Measurements from ENCODE around the gene RAB23. TPM values are rescaled to one million over a fixed set of nuclear protein-coding genes. Genes with fewer than 3 reads are reported as not detected.

The RAB23 gene
- total RNA-seq, 1 experiment from 2014 or later = 8.4 TPM

DNA sequence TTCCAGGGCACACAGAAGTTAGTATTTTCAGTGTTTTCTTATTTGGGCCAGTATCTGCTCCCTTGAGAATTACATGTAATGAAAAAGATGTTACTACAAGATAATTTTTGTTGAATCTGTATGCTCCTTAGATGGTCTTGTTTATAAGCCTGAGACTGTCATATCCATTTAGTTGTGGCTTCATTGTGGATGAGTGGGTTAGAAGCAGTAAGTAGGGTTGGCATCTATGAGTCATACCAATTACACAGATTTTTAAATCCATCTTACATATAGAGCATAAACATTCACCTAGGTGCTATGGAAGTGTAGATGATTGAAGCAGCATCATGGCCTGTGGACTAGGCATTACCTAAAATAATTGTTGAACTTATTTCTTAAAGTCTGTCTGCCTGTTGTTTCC is 63.4 kb downstream of the RAB23 start:
- Mint-ChIP-seq H3K4me3 (ENCODE audit: unreplicated experiment) (no peak overlapping the region), H3K4me1 (ENCODE audit: insufficient read depth, unreplicated experiment) (peaks cover 4% of the 10 kb centered on the region), H3K36me3 (ENCODE audit: insufficient read depth, unreplicated experiment) (peaks cover 56% of the 10 kb centered on the region), H3K27ac (ENCODE audit: low read depth, unreplicated experiment) (no peak overlapping the region), H3K9me3 (ENCODE audit: unreplicated experiment) (no peaks in the 10 kb centered on the region), H3K27me3 (ENCODE audit: insufficient read depth, unreplicated experiment) (no peaks in the 10 kb centered on the region)
- DNase-seq (ENCODE audit: unreplicated experiment) = peak; percentile 23
- ChIA-PET CTCF (interaction anchor here (0.7 to 1.2 kb wide), 2 partner anchors 95 to 156 kb away, joined by 3 read pairs; no protein-coding TSS in a partner anchor), POLR2A (interaction anchor here (1.5 kb wide), 1 partner anchor 12 kb away, joined by 5 read pairs; no protein-coding TSS in a partner anchor)
- intact Hi-C loops (cut with micrococcal nuclease) = no loop called here
- no TSS peak for BruUV-seq (replicated peaks)
- TF ChIP-seq, protein P1, sequence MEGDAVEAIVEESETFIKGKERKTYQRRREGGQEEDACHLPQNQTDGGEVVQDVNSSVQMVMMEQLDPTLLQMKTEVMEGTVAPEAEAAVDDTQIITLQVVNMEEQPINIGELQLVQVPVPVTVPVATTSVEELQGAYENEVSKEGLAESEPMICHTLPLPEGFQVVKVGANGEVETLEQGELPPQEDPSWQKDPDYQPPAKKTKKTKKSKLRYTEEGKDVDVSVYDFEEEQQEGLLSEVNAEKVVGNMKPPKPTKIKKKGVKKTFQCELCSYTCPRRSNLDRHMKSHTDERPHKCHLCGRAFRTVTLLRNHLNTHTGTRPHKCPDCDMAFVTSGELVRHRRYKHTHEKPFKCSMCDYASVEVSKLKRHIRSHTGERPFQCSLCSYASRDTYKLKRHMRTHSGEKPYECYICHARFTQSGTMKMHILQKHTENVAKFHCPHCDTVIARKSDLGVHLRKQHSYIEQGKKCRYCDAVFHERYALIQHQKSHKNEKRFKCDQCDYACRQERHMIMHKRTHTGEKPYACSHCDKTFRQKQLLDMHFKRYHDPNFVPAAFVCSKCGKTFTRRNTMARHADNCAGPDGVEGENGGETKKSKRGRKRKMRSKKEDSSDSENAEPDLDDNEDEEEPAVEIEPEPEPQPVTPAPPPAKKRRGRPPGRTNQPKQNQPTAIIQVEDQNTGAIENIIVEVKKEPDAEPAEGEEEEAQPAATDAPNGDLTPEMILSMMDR (IDR thresholded peaks at IDR 0.05; ENCODE audit: unreplicated experiment) = no peak

DNA sequence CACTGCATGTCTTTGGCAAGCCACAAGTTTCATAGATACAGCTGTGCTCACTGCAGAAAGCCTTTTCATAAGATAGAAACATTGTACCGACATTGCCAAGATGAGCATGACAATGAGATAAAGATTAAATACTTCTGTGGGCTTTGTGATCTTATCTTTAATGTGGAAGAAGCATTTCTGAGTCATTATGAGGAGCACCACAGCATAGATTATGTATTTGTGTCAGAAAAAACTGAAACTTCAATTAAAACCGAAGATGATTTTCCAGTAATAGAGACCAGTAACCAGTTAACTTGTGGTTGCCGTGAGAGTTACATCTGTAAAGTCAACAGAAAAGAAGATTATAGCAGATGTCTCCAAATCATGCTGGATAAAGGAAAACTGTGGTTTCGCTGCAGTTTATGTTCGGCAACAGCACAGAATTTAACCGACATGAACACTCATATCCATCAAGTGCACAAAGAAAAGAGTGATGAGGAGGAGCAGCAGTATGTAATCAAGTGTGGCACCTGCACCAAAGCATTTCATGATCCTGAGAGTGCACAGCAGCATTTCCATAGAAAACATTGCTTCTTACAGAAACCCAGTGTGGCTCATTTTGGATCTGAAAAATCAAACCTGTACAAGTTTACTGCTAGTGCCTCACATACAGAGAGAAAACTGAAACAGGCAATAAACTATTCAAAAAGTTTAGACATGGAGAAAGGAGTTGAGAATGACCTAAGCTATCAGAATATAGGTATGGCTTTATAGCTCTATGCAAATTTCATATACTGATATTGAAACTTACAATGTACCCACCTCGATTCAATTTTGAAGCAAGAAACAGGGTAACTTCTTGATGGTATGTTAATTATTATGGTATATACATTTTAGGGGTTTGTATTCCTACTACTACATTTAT is 73.9 kb downstream of the RAB23 start:
- H3K4me1 Mint-ChIP-seq (ENCODE audit: insufficient read depth, unreplicated experiment) = no peaks in the 10 kb centered on the region
- H3K36me3 Mint-ChIP-seq (ENCODE audit: insufficient read depth, unreplicated experiment) = peaks cover 67% of the 10 kb centered on the region
- POLR2A ChIA-PET = no interaction called here
- DNase-seq (ENCODE audit: unreplicated experiment) = no peak
- CTCF ChIA-PET = interaction anchor here (0.7 kb wide), 1 partner anchor 9 kb away, joined by 3 read pairs; no protein-coding TSS in a partner anchor
- no peaks in the 10 kb centered on the region for H3K27me3 Mint-ChIP-seq (ENCODE audit: insufficient read depth, unreplicated experiment)
- BruUV-seq (replicated peaks) = no TSS peak
- no peak overlapping the region for H3K4me3 Mint-ChIP-seq (ENCODE audit: unreplicated experiment)
- TF ChIP-seq, protein P1 (IDR thresholded peaks at IDR 0.05; ENCODE audit: unreplicated experiment) = no peak
- intact Hi-C loops (cut with micrococcal nuclease) = no loop called here
- H3K9me3 Mint-ChIP-seq (ENCODE audit: unreplicated experiment) = no peaks in the 10 kb centered on the region
- H3K27ac Mint-ChIP-seq (ENCODE audit: low read depth, unreplicated experiment) = no peak overlapping the region

DNA sequence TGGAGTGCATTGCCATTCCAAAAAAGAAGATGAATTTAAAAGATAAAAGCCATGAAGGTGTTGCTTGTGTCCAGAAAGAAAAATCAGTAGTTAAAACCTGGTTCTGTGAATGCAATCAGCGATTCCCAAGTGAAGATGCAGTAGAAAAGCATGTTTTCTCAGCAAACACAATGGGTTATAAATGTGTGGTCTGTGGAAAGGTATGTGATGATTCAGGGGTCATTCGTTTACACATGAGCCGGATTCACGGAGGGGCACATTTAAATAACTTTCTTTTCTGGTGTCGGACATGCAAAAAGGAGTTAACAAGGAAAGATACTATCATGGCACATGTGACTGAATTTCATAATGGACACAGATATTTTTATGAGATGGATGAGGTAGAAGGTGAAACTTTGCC is 74.7 kb downstream of the RAB23 start:
- TF ChIP-seq, protein P1 (IDR thresholded peaks at IDR 0.05; ENCODE audit: unreplicated experiment) = no peak
- TSS peak; percentile 48 for BruUV-seq (replicated peaks)
- intact Hi-C loops (cut with micrococcal nuclease) = no loop called here
- Mint-ChIP-seq H3K4me1 (ENCODE audit: insufficient read depth, unreplicated experiment) (no peaks in the 10 kb centered on the region), H3K27ac (ENCODE audit: low read depth, unreplicated experiment) (no peak overlapping the region), H3K36me3 (ENCODE audit: insufficient read depth, unreplicated experiment) (peaks cover 67% of the 10 kb centered on the region), H3K4me3 (ENCODE audit: unreplicated experiment) (no peak overlapping the region), H3K27me3 (ENCODE audit: insufficient read depth, unreplicated experiment) (no peaks in the 10 kb centered on the region), H3K9me3 (ENCODE audit: unreplicated experiment) (no peaks in the 10 kb centered on the region)
- no peak for DNase-seq (ENCODE audit: unreplicated experiment)
- ChIA-PET POLR2A (no interaction called here), CTCF (interaction anchor here (0.7 kb wide), 1 partner anchor 10 kb away, joined by 3 read pairs; no protein-coding TSS in a partner anchor)

DNA sequence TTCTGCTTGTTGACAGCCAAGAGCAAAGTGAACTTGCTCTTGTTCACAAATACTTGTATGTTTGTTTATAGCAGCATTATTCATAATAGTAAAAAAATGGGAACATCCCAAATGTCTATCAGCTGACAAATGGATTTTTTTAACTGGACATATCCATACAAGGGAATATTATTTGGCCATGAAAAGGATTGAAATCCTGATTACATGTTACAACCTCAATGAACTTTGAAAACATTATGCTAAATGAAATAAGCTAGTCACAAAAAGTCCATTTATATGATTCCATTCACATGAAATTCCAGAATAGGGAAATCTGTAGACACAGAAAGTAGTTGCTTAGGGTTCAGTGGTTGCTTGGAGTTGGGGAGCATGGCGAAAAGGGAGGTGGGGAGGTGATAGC is 78.4 kb downstream of the RAB23 start:
- Mint-ChIP-seq H3K4me3 (ENCODE audit: unreplicated experiment) (no peak overlapping the region), H3K36me3 (ENCODE audit: insufficient read depth, unreplicated experiment) (peaks cover 77% of the 10 kb centered on the region), H3K27me3 (ENCODE audit: insufficient read depth, unreplicated experiment) (no peaks in the 10 kb centered on the region), H3K4me1 (ENCODE audit: insufficient read depth, unreplicated experiment) (no peaks in the 10 kb centered on the region), H3K27ac (ENCODE audit: low read depth, unreplicated experiment) (no peak overlapping the region), H3K9me3 (ENCODE audit: unreplicated experiment) (no peaks in the 10 kb centered on the region)
- no TSS peak for BruUV-seq (replicated peaks)
- CTCF ChIA-PET = interaction anchor here (0.5 to 0.7 kb wide), 3 partner anchors 10 to 188 kb away, joined by 3 read pairs; no protein-coding TSS in a partner anchor
- intact Hi-C loops (cut with micrococcal nuclease) = no loop called here
- TF ChIP-seq, protein P1 (IDR thresholded peaks at IDR 0.05; ENCODE audit: unreplicated experiment) = no peak
- POLR2A ChIA-PET = interaction anchor here (1.2 kb wide), 1 partner anchor 10 kb away, joined by 6 read pairs; no protein-coding TSS in a partner anchor
- no peak for DNase-seq (ENCODE audit: unreplicated experiment)

All from MCF 10A (cell line).